ENCODE data around the gene WSCD2.

WSCD2 gene

GRCh38 chr12:108144080-108144479 is 15.0 kb downstream of the WSCD2 start:
- H3K27me3 ChIP-seq = no peaks in the 10 kb centered on the region
- no peaks in the 10 kb centered on the region for H3K4me1 ChIP-seq (ENCODE audit: control insufficient read depth in 1 of 2, insufficient read depth in 1 of 2, low read depth in 1 of 2, low read length in 1 of 2)
- TF ChIP-seq, protein P1, sequence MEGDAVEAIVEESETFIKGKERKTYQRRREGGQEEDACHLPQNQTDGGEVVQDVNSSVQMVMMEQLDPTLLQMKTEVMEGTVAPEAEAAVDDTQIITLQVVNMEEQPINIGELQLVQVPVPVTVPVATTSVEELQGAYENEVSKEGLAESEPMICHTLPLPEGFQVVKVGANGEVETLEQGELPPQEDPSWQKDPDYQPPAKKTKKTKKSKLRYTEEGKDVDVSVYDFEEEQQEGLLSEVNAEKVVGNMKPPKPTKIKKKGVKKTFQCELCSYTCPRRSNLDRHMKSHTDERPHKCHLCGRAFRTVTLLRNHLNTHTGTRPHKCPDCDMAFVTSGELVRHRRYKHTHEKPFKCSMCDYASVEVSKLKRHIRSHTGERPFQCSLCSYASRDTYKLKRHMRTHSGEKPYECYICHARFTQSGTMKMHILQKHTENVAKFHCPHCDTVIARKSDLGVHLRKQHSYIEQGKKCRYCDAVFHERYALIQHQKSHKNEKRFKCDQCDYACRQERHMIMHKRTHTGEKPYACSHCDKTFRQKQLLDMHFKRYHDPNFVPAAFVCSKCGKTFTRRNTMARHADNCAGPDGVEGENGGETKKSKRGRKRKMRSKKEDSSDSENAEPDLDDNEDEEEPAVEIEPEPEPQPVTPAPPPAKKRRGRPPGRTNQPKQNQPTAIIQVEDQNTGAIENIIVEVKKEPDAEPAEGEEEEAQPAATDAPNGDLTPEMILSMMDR (IDR thresholded peaks at IDR 0.05) = no peak
- no peaks in the 10 kb centered on the region for H3K36me3 ChIP-seq
- H3K4me3 ChIP-seq (ENCODE audit: low read depth in 1 of 2, low read length in 1 of 2) = no peak overlapping the region
- no peak overlapping the region for H3K27ac ChIP-seq
- no peaks in the 10 kb centered on the region for H3K9me3 ChIP-seq

DNA sequence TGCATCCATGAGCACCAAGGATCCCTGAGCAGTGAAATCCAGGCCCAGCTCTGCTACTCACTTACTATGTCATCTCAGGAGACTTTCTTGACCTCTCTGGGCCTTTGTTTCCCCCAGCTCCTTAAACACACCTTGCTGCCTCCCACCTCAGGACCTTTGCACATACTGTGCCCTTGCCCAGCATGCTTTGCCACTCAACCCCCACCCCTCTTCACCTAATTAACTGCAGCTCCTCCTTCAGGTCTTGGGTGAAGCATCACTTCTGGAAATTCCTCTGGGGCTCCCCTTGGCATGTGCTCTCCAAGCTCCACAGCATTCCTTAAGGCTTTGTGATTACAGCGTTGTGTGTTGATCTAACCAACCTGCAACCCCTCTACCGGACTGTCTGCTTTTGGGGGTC is 15.9 kb downstream of the WSCD2 start:
- Histone ChIP-seq H3K27ac (no peak overlapping the region), H3K4me3 (ENCODE audit: low read depth in 1 of 2, low read length in 1 of 2) (no peak overlapping the region), H3K4me1 (ENCODE audit: control insufficient read depth in 1 of 2, insufficient read depth in 1 of 2, low read depth in 1 of 2, low read length in 1 of 2) (no peaks in the 10 kb centered on the region), H3K9me3 (no peaks in the 10 kb centered on the region), H3K27me3 (no peaks in the 10 kb centered on the region), H3K36me3 (no peaks in the 10 kb centered on the region)
- TF ChIP-seq, protein P1 (IDR thresholded peaks at IDR 0.05) = no peak

- Histone ChIP-seq H3K4me1 (ENCODE audit: control insufficient read depth in 1 of 2, insufficient read depth in 1 of 2, low read depth in 1 of 2, low read length in 1 of 2) (no peaks in the 10 kb centered on the region), H3K9me3 (no peaks in the 10 kb centered on the region), H3K27ac (no peak overlapping the region), H3K27me3 (no peaks in the 10 kb centered on the region), H3K4me3 (ENCODE audit: low read depth in 1 of 2, low read length in 1 of 2) (no peak overlapping the region), H3K36me3 (no peaks in the 10 kb centered on the region)
- TF ChIP-seq, protein P1 (IDR thresholded peaks at IDR 0.05) = no peak
These were observed 17.2 kb downstream of the WSCD2 start for GRCh38 chr12:108146035-108146893.

DNA sequence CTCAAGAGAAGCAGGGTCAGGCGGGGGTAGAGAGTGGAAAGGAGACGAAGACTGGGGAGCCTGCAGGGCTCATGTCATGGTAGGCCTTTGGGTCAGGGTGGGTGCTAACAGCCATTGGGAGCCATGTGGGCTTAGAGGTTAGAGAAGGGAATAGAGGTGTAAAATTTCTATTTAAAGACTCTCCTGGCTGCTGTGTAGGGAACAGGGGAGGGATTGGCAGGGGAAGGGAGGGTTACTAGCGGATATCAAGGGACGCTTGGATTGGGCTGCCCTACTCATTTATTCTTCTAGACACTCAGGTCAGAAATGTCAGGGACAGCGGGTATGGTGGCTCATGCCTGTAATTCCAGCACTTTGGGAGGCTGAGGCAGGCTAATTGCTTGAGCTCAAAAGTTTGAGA is 18.2 kb downstream of the WSCD2 start:
- TF ChIP-seq, protein P1 (IDR thresholded peaks at IDR 0.05) = no peak

GRCh38 chr12:108148521-108149074 is 19.5 kb downstream of the WSCD2 start:
- Histone ChIP-seq H3K4me3 (ENCODE audit: low read depth in 1 of 2, low read length in 1 of 2) (no peak overlapping the region), H3K4me1 (ENCODE audit: control insufficient read depth in 1 of 2, insufficient read depth in 1 of 2, low read depth in 1 of 2, low read length in 1 of 2) (no peaks in the 10 kb centered on the region), H3K27ac (no peak overlapping the region), H3K27me3 (no peaks in the 10 kb centered on the region), H3K36me3 (no peaks in the 10 kb centered on the region), H3K9me3 (no peaks in the 10 kb centered on the region)
- TF ChIP-seq, protein P1 (IDR thresholded peaks at IDR 0.05) = no peak

More for the DNA sequence above, 18.2 kb downstream of the WSCD2 start:
- no peaks in the 10 kb centered on the region for H3K4me1 ChIP-seq (ENCODE audit: control insufficient read depth in 1 of 2, insufficient read depth in 1 of 2, low read depth in 1 of 2, low read length in 1 of 2)
- no peaks in the 10 kb centered on the region for H3K27me3 ChIP-seq
- H3K9me3 ChIP-seq = no peaks in the 10 kb centered on the region
- H3K36me3 ChIP-seq = no peaks in the 10 kb centered on the region
- no peak overlapping the region for H3K27ac ChIP-seq
- H3K4me3 ChIP-seq (ENCODE audit: low read depth in 1 of 2, low read length in 1 of 2) = no peak overlapping the region
